SJSA1 (cell line): ENCODE data around the gene SORCS3. TPM values are rescaled to one million over a fixed set of nuclear protein-coding genes. Genes with fewer than 3 reads are reported as not detected.
"Not testable (repeated sequence)": the region's sequence is repeated elsewhere in the genome, so short reads cannot be mapped to it uniquely, and the experiment has no call there.

Experiments used
- DNase-seq, 2 experiments: peaks; one replicate each; pipeline ENCODE4 v3.0.0-alpha.2; 2015 to 2020; ENCODE audit warnings: low spot score in 2 of 2, low read depth in 1 of 2
- H3K27ac ChIP-seq: fragments of 250-450 bp; sonication (Bioruptor Pico); 2 replicates; pipeline ENCODE4 v1.5.1; 2020; ENCODE audit warnings: mild to moderate bottlenecking, moderate library complexity
- H3K27me3 ChIP-seq: fragments of 250-450 bp; sonication (Bioruptor Pico); replicated peaks from 2 replicates; pipeline ENCODE4 v1.5.1; 2020; ENCODE audit warnings: mild to moderate bottlenecking, moderate library complexity
- H3K36me3 ChIP-seq: fragments of 250-450 bp; sonication (Bioruptor Pico); 2 replicates; pipeline ENCODE4 v1.5.1; 2020; ENCODE audit warnings: mild to moderate bottlenecking
- H3K4me1 ChIP-seq: fragments of 250-450 bp; sonication (Bioruptor Pico); replicated peaks from 2 replicates; pipeline ENCODE4 v1.6.1; 2021; ENCODE audit warnings: mild to moderate bottlenecking
- H3K4me3 ChIP-seq: fragments of 250-450 bp; sonication (Bioruptor Pico); 2 replicates; pipeline ENCODE4 v1.5.1; 2020; ENCODE audit warnings: mild to moderate bottlenecking
- H3K9me3 ChIP-seq: fragments of 250-450 bp; sonication (Bioruptor Pico); replicated peaks from 2 replicates; pipeline ENCODE4 v1.5.1; 2020; ENCODE audit warnings: mild to moderate bottlenecking
- total RNA-seq: library from RNA; depleted of rRNA; stranded (reverse); fragments of >200 nt; shearing (Covaris generic); gene quantifications from 2 replicates; pipeline ENCODE4 v1.2.3, GENCODE V29; 2014

The SORCS3 gene
- total RNA-seq, 1 experiment from 2014 or later: not detected

DNA sequence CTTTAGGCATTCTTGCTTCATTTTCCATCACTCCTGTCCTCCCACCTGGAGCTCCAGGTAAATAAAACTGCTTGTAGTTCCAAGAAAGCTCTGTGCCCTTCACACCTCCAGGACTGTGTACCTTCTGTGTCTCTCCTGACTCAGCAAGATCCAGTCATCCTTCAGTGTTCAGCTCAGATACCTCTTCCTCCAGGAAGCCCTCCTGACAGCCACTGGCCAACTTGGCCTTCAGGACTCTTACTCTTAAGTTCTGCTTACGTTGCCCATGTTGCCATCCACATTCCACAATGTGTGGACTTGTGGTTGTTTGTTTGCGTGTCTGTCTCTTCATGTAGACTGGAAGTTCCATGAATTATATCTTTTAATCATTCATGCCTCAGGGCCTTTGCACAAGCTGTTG is 48.0 kb downstream of the SORCS3 start:
- H3K36me3 ChIP-seq: no peaks in the 10 kb centered on the region
- H3K9me3 ChIP-seq: no peaks in the 10 kb centered on the region
- H3K27ac ChIP-seq: no peak overlapping the region
- H3K4me3 ChIP-seq: no peak overlapping the region
- DNase-seq: no peak
- H3K4me1 ChIP-seq: no peaks in the 10 kb centered on the region
- H3K27me3 ChIP-seq: no peaks in the 10 kb centered on the region

DNA sequence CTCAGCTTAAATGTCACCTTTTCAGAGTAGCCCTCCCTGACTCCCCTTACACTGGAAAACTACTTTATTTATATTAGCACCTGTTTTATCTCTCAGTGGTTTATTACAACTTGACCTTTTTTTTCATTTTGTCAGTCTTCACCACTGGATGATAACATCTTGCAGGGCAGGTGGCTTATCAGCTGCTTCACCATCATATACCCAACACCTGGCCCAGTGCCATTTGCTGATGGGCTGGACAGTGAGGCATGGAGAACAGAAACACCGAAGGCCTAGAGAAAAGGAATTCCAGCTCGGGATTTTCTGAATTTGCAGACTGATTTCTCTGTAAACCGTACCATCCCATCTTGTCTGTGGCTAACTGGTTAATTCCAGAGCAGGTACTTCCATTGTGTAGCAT is 48.5 kb downstream of the SORCS3 start:
- Histone ChIP-seq H3K4me3 (no peak overlapping the region), H3K9me3 (no peaks in the 10 kb centered on the region), H3K27ac (no peak overlapping the region), H3K4me1 (no peaks in the 10 kb centered on the region), H3K27me3 (no peaks in the 10 kb centered on the region), H3K36me3 (no peaks in the 10 kb centered on the region)
- DNase-seq: no peak

DNA sequence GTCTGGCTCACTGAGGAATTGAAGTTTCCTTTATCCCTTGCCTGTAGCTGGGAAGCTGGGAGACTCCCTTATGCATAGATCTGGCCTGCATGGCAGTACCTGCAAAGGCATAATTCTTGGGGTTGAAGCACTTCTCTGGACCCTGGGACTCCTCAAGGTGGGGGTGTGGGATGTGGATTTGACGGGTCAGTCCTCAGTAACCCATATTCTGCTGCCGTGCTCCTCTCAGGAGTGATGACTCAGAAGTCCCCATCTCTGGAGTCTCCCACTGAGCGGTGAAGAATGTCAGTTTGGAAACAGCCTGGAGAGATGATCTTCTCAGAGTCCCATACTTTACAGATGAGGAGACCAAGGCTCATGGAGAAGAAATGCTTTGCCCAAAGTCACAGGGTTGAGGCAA is 49.0 kb downstream of the SORCS3 start:
- Histone ChIP-seq H3K4me1 (no peaks in the 10 kb centered on the region), H3K4me3 (no peak overlapping the region), H3K36me3 (no peaks in the 10 kb centered on the region), H3K27ac (no peak overlapping the region), H3K9me3 (no peaks in the 10 kb centered on the region), H3K27me3 (no peaks in the 10 kb centered on the region)
- DNase-seq: no peak

DNA sequence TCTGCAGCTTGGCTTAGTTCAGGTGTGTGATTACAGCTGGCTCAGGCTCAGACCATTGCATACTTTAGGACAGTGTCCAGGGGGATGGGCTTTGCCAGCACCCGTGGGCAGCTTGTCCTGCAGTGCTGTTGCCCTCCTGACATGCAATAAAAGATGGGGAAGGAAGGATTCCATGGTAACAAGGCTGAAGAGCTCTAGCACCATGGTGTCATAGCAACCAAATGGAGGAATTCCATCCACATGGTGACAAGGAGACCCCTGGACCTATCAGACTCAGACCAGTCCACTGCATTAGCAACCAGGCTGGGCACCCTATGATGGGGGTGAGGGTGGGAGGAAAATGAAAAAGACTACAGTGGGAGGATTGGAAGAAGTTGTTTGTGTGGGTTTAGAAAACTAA is 49.9 kb downstream of the SORCS3 start:
- Histone ChIP-seq H3K9me3 (no peaks in the 10 kb centered on the region), H3K4me3 (no peak overlapping the region), H3K4me1 (no peaks in the 10 kb centered on the region), H3K27me3 (no peaks in the 10 kb centered on the region), H3K27ac (no peak overlapping the region), H3K36me3 (no peaks in the 10 kb centered on the region)
- no peak for DNase-seq

DNA sequence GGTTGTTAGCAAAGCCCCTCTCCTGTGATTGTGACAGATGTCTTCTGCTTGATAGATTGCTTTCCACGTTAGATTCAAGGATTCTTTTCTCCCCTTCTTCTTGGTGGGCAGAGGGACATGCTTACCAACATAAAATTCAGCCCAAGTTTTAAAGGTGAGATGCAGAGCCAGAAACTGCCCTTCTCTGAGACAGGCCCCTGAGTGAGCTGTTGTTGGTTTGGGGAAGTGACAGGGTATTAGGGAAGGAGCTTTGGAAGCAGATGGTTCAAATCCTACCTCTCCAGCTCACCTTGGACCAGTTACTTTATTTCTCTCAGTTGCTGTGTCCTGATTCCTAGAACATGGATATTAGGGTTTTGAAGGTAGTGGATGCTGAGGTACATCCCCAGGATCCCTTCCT is 53.0 kb downstream of the SORCS3 start:
- DNase-seq: no peak
- Histone ChIP-seq H3K9me3 (no peaks in the 10 kb centered on the region), H3K27ac (no peak overlapping the region), H3K4me3 (no peak overlapping the region), H3K4me1 (no peaks in the 10 kb centered on the region), H3K36me3 (no peaks in the 10 kb centered on the region), H3K27me3 (no peaks in the 10 kb centered on the region)

DNA sequence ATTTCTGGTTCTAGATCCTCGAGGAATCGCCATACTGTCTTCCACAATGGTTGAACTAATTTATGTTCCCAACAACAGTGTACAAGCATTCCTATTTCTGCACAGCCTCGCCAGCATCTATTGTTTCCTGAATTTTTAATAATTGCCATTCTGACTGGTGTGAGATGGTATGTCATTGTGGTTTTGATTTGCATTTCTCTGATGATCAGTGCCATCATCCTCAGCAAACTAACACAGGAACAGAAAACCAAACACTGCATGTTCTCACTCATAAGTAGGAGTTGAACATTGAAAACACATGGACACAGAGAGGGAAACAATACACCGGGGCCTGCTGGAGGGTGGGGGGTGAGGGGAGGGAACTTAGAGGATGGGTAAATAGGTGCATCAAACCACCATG is 62.2 kb downstream of the SORCS3 start:
- not testable (repeated sequence) for H3K4me1 ChIP-seq, H3K4me3 ChIP-seq, H3K36me3 ChIP-seq, H3K27me3 ChIP-seq, H3K27ac ChIP-seq, H3K9me3 ChIP-seq, DNase-seq

DNA sequence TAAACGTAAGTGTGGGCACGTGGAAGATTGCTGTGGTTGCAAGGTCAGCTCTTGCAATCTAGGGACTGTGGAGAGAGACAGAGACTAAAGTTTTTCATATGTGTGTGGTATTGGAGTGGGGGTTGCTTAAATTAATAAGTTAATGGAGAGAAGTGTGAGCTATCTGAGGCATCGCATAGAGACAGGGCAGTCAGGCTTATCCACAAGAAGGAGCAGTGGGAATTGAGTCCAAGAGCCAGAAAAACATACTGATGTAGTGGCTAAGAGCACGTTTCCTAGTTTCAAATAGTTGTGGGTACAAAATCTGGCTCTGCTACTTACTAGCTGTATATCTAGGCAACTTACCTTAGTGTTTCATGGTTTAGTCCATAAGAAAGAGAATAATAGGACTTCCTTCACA is 65.8 kb downstream of the SORCS3 start:
- H3K4me1 ChIP-seq: no peaks in the 10 kb centered on the region
- no peak for DNase-seq
- H3K4me3 ChIP-seq: no peak overlapping the region
- H3K27me3 ChIP-seq: no peaks in the 10 kb centered on the region
- no peak overlapping the region for H3K27ac ChIP-seq
- H3K9me3 ChIP-seq: no peaks in the 10 kb centered on the region
- no peaks in the 10 kb centered on the region for H3K36me3 ChIP-seq

DNA sequence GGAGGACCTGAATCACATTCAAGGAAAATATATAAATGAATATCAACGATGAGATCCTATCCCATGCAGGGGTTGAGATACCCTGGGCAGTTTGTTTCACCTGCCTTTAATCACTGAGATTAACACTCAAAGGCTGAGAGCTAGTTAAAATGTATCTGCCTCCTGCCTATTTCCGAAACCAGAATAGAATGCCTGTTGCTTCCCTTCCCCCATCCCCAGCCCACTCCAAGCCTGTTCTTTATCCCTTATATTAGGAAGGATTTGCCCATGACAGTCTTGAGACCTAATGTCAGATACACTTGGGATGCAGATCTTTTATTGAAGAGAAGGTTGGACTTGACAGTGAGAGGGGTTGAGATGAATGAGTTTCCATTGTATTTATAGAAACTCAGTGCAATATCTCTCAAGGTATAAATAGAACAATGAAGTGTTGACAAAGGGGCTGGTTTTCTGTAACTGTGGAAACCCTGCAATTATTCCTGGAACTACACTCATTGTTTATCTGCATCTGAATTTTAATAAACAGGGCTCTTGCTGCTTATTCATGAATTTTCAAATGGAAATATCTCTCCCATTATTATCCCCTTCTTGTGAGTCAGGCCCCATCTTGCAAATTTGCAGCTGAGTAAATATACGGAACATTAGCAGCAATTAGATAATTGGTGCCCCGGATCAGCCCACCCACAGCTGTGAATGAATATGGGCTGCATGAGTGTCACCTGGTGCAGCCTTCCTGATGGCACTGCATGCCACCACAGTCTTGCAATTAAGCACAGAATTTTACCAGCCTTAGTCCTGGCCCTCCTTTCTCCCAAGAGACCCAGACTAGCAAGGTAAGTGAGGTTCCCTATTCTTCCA is 66.7 kb downstream of the SORCS3 start:
- Histone ChIP-seq H3K4me1 (no peaks in the 10 kb centered on the region), H3K27me3 (no peaks in the 10 kb centered on the region), H3K36me3 (no peaks in the 10 kb centered on the region), H3K9me3 (no peaks in the 10 kb centered on the region), H3K27ac (no peak overlapping the region), H3K4me3 (no peak overlapping the region)
- no peak for DNase-seq

DNA sequence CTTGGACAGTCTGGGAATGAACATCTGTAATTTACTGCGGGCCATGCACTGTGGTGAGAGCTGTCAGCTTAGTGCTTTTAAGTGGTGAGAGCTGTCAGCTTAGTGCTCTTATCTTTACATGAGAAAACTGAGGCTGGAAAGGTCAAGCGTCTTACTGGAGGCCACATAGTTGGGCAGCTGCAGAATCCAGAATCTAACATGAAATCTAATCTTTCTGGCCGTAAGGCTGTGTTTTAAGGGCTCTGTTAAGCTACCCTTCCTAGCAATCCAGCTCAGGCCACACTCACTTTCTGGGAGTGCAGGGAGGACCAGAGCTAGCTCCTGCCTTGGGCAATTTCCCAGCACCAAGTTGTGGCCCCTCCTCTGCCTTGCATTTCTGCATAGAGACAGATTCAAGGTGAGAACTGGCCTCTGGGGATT is 70.2 kb downstream of the SORCS3 start:
- Histone ChIP-seq H3K27ac (no peak overlapping the region), H3K36me3 (no peaks in the 10 kb centered on the region), H3K4me1 (no peaks in the 10 kb centered on the region), H3K27me3 (no peaks in the 10 kb centered on the region), H3K9me3 (no peaks in the 10 kb centered on the region), H3K4me3 (no peak overlapping the region)
- no peak for DNase-seq

DNA sequence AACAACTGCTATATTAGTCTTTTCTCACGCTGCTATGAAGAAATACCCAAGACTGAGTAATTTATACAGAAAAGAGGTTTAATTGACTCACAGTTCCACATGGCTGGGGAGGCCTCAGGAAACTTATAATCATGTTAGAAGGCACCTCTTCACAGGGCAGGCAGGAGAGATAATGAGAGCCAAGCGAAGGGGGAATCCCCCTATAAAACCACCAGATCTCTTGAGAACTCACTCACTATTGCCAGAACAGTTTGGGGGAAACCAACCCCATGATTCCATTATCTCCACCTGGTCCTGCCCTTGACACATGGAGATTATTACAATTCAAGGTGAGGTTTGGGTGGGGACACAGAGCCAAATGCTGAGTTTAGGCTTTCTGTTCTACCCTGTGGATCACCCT is 89.5 kb downstream of the SORCS3 start:
- DNase-seq, H3K9me3 ChIP-seq, H3K27me3 ChIP-seq, H3K4me1 ChIP-seq, H3K36me3 ChIP-seq, H3K4me3 ChIP-seq, H3K27ac ChIP-seq: not testable (repeated sequence)

DNA sequence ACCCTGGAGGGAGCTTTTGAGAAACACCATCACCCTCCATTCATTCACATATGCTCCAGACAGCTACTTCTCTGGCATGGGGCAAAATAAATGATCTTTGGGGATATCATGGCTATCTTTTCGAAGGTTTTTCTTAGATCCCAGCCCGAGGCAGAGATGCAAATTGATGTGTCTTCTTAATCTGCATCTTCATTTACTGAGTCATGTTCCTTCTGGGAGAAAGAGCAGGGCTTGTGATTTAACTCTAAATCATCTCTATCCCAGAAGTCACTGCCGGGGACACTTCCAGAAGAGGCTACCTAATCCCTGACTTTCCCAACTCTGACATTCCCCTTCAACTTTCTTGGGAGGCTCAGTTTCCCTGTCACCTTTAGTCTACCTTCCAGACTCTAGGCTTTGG is 90.1 kb downstream of the SORCS3 start:
- Histone ChIP-seq H3K9me3 (no peaks in the 10 kb centered on the region), H3K4me3 (no peak overlapping the region), H3K36me3 (no peaks in the 10 kb centered on the region), H3K27me3 (no peaks in the 10 kb centered on the region), H3K4me1 (no peaks in the 10 kb centered on the region), H3K27ac (no peak overlapping the region)
- no peak for DNase-seq

DNA sequence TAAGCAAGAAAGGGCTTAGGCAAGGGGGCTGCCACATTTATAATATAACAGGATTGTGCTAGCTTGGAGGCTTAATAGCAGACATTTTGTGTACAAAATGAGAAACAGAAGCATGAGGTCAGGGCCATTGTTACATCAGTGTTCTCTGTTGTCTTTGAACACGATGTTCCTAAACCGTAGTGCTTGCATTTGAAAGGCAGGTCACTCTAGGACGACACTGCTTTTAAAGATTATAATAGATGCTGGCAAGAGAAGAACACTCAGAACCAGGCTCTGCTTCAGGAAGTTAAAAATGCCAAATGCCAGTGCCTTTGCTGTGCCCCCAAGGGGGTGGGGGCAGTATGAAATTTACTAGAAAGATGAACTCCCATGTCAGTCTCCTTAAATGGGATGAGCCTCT is 91.1 kb downstream of the SORCS3 start:
- no peak for DNase-seq
- H3K36me3 ChIP-seq: no peaks in the 10 kb centered on the region
- no peaks in the 10 kb centered on the region for H3K4me1 ChIP-seq
- no peaks in the 10 kb centered on the region for H3K9me3 ChIP-seq
- H3K27ac ChIP-seq: no peak overlapping the region
- H3K4me3 ChIP-seq: no peak overlapping the region
- no peaks in the 10 kb centered on the region for H3K27me3 ChIP-seq

DNA sequence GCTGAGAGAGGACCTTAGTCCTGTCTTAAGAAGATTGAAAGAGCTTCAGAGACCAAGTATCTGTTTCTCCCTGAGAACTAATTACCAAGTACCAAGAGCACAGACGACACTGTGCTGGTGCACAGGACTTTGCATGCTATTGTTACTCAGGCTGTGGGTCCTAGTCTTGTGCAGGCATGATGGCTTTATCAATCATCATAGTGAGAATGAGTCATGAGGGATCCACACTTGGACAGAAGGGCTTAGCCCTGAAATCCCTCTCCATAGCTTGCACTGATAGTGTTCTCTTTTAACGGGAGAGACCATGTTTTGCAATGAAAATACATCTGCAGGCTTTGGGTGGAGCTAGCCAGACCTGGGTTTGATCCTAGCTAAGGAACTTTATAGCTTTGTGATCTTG is 93.3 kb downstream of the SORCS3 start:
- no peaks in the 10 kb centered on the region for H3K4me1 ChIP-seq
- no peak overlapping the region for H3K27ac ChIP-seq
- no peak overlapping the region for H3K4me3 ChIP-seq
- H3K27me3 ChIP-seq: no peaks in the 10 kb centered on the region
- no peaks in the 10 kb centered on the region for H3K9me3 ChIP-seq
- no peak for DNase-seq
- H3K36me3 ChIP-seq: no peaks in the 10 kb centered on the region

DNA sequence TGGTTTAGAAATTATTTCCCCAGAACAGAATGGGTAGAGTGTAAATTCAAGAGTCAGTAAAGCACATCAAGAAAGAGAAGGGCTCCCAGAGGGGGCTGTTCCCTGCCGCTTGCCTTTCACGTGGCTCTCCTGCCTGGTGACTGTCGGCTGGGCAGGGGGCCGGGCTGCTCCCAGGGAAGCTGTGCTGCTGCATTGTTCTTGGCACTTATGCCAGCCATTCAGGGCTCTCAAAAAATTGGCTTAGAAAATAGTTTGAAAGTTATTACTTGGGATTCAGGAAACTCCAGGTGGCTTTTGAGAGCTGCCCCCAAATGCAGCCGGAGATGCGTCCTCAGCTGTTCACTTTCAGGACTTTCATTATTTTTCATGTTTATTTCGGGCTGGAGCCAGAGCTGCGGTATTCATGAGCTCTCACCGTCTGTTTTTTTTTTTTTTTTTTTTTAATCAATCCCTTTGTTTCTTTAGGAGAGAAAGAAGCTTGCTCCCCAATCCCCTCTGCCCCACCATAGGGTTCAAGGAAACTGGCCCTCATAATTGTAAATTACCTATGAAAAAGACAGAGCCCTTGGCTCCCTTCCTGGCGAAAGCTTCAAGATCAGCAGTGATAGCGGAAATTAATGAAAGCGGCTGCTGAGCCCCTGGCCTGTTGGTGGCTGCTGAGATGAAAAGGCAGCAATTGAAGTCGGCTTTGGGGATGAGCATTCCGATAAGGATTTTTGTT is 94.1 kb downstream of the SORCS3 start:
- DNase-seq: no peak
- Histone ChIP-seq H3K27ac (no peak overlapping the region), H3K27me3 (no peaks in the 10 kb centered on the region), H3K4me3 (no peak overlapping the region), H3K36me3 (no peaks in the 10 kb centered on the region), H3K4me1 (no peaks in the 10 kb centered on the region), H3K9me3 (no peaks in the 10 kb centered on the region; the same call in 1 of the 2 replicates)
